IMR-90 (cell line): Measurements from ENCODE around the gene NAPEPLD. TPM values are rescaled to one million over a fixed set of nuclear protein-coding genes. Genes with fewer than 3 reads are reported as not detected.
"Not testable (repeated sequence)": the region's sequence is repeated elsewhere in the genome, so short reads cannot be mapped to it uniquely, and the experiment has no call there.

Experiments
- ATAC-seq: fragments of 200-7000 bp; cut with Tn5 transposase; 2 replicates; pipeline ENCODE4 v1.9.1; 2020; ENCODE audit warnings: low read depth, mild to moderate bottlenecking, moderate library complexity
- BruUV-seq: library from RNA; stranded (reverse); fragments of 400-500 nt; replicated peaks from 2 replicates; lab custom pipeline; 2021; lab: Mats Ljungman, UMichigan
- CTCF ChIA-PET: fragments of 300-600 bp; formaldehyde crosslinking; extraction: SDS; loops from one replicate; lab custom pipeline; 2021; ENCODE audit warnings: antibody characterized with exemption; lab: Yijun Ruan, JAX
- POLR2A ChIA-PET: fragments of 300-600 bp; sonication (Branson Sonifier 250); formaldehyde crosslinking; loops from one replicate; lab custom pipeline; 2022; ENCODE audit warnings: antibody characterized with exemption; ENCODE audit not compliant: unreplicated experiment; lab: Charles Lee
- DNase-seq: peaks from one replicate; pipeline ENCODE4 v3.0.0; 2013
- H2AFZ ChIP-seq: replicated peaks from 2 replicates; pipeline ENCODE3; 2013; ENCODE audit warnings: low read length, mild to moderate bottlenecking; ENCODE audit not compliant: poor library complexity
- H2AK5ac ChIP-seq: 2 replicates; pipeline ENCODE4 v1.6.1; 2013; ENCODE audit warnings: low read depth, low read length, inconsistent platforms
- H2AK9ac ChIP-seq: replicated peaks from 2 replicates; pipeline ENCODE3; 2013; ENCODE audit warnings: mild to moderate bottlenecking, low read depth, low read length, moderate library complexity; ENCODE audit not compliant: poor library complexity
- H2BK120ac ChIP-seq: 2 replicates; pipeline ENCODE4 v1.6.1; 2013; ENCODE audit warnings: low read depth, low read length, inconsistent platforms
- H2BK15ac ChIP-seq: 3 replicates; pipeline ENCODE4 v1.6.1; 2013; ENCODE audit warnings: low read depth, low read length, inconsistent platforms
- H2BK20ac ChIP-seq: 2 replicates; pipeline ENCODE4 v1.6.1; 2013; ENCODE audit warnings: low read depth, mild to moderate bottlenecking, inconsistent platforms, low read length, moderate library complexity
- H2BK5ac ChIP-seq: 2 replicates; pipeline ENCODE4 v1.6.1; 2013; ENCODE audit warnings: mild to moderate bottlenecking, low read depth, low read length, inconsistent platforms; ENCODE audit not compliant: poor library complexity, severe bottlenecking
- H3K14ac ChIP-seq: replicated peaks from 2 replicates; pipeline ENCODE4 v1.6.1; 2013; ENCODE audit warnings: low read depth, low read length, inconsistent platforms
- H3K18ac ChIP-seq: 2 replicates; pipeline ENCODE4 v1.6.1; 2013; ENCODE audit warnings: low read depth, low read length, control low read depth
- H3K23ac ChIP-seq: 2 replicates; pipeline ENCODE4 v1.6.1; 2013; ENCODE audit warnings: low read depth, low read length, inconsistent platforms
- H3K27ac ChIP-seq: 2 replicates; pipeline ENCODE4 v1.5.1; 2013; ENCODE audit warnings: mild to moderate bottlenecking, control low read depth, low read length; ENCODE audit not compliant: insufficient read depth
- H3K27me3 ChIP-seq: 2 replicates; pipeline ENCODE4 v1.6.1; 2013; ENCODE audit warnings: low read length; ENCODE audit not compliant: control insufficient read depth, insufficient read depth
- H3K36me3 ChIP-seq: 2 replicates; pipeline ENCODE4 v1.6.1; 2013; ENCODE audit warnings: low read length, mixed read lengths; ENCODE audit not compliant: control insufficient read depth, insufficient read depth
- H3K4ac ChIP-seq: 2 replicates; pipeline ENCODE4 v1.6.1; 2013; ENCODE audit warnings: low read depth, low read length, inconsistent platforms
- H3K4me1 ChIP-seq: 2 replicates; pipeline ENCODE4 v1.6.1; 2013; ENCODE audit warnings: low read length, mixed read lengths; ENCODE audit not compliant: control insufficient read depth, insufficient read depth
- H3K4me2 ChIP-seq: 2 replicates; pipeline ENCODE4 v1.6.1; 2013; ENCODE audit warnings: low read depth, mild to moderate bottlenecking, control low read depth, low read length, moderate library complexity
- H3K4me3 ChIP-seq: 2 replicates; pipeline ENCODE4 v1.5.1; 2013; ENCODE audit warnings: low read depth, mild to moderate bottlenecking, control low read depth, low read length, moderate library complexity; ENCODE audit not compliant: insufficient read depth
- H3K56ac ChIP-seq: 2 replicates; pipeline ENCODE4 v1.6.1; 2013; ENCODE audit warnings: low read length, inconsistent platforms; ENCODE audit not compliant: insufficient read depth; ENCODE audit errors: extremely low read depth
- H3K79me1 ChIP-seq, 2 experiments: 2 replicates each; pipeline ENCODE4 v1.6.1; 2013; ENCODE audit warnings: low read length in 2 of 2, inconsistent platforms in 1 of 2, low read depth in 1 of 2
- H3K9ac ChIP-seq: 2 replicates; pipeline ENCODE4 v1.6.1; 2013; ENCODE audit warnings: low read depth, low read length, control low read depth
- H3K9me1 ChIP-seq: 2 replicates; pipeline ENCODE4 v1.6.1; 2013; ENCODE audit warnings: low read length, inconsistent platforms; ENCODE audit not compliant: insufficient read depth
- H3K9me3 ChIP-seq: 2 replicates; pipeline ENCODE4 v1.6.1; 2013; ENCODE audit warnings: low read length; ENCODE audit not compliant: control insufficient read depth, insufficient read depth
- H4K20me1 ChIP-seq: 2 replicates; pipeline ENCODE4 v1.6.1; 2013; ENCODE audit warnings: low read length, inconsistent platforms; ENCODE audit not compliant: insufficient read depth
- H4K5ac ChIP-seq: 2 replicates; pipeline ENCODE4 v1.6.1; 2013; ENCODE audit warnings: mild to moderate bottlenecking, low read depth, low read length, control low read depth
- H4K8ac ChIP-seq, 2 experiments: 2 replicates each; pipeline ENCODE4 v1.6.1; 2013; ENCODE audit warnings: low read depth in 2 of 2, low read length in 2 of 2, control low read depth in 1 of 2, inconsistent platforms in 1 of 2
- H4K91ac ChIP-seq: 2 replicates; pipeline ENCODE4 v1.6.1; 2013; ENCODE audit warnings: low read depth, low read length, inconsistent platforms; ENCODE audit not compliant: insufficient read depth
- WGBS, 2 experiments: methylation state at CpG; one replicate each; pipeline versions ENCODE4 v1.1.5 to v1.1.7; 2013; ENCODE audit warnings: missing lambda C conversion rate in 2 of 2; ENCODE audit not compliant: insufficient read length in 1 of 2; ENCODE audit errors: extremely low coverage in 2 of 2; 5-methylcytosine and 5-hydroxymethylcytosine counted together
- dilution Hi-C: fragments of 300-500 bp; cut with HindIII; formaldehyde crosslinking; loops from one replicate; pipeline ENCODE4 v1.14.3; 2018; ENCODE audit warnings: low sequenced_read_pairs; ENCODE audit not compliant: unreplicated experiment
- in situ Hi-C: fragments of 300-500 bp; cut with MboI; formaldehyde crosslinking; loops from 3 replicates; pipeline ENCODE4 v1.14.3; 2019; ENCODE audit warnings: low sequenced_read_pairs, inconsistent platforms, mixed read lengths
- intact Hi-C: fragments of 100-400 bp; cut with micrococcal nuclease; formaldehyde crosslinking; loops from 2 replicates; pipeline ENCODE4 v1.10.0; 2022
- polyA plus RNA-seq, 3 experiments: library from polyadenylated mRNA; depleted of rRNA; stranded (reverse); fragments of >200 nt; gene quantifications; 2 replicates each; pipeline ENCODE4 v1.2.3, GENCODE V29; 2012; ENCODE audit warnings: low replicate concordance in 1 of 3
- total RNA-seq: library from RNA; depleted of rRNA; stranded (reverse); fragments of >200 nt; gene quantifications from 2 replicates; pipeline ENCODE4 v1.2.3, GENCODE V29; 2012

Gene NAPEPLD
- total and polyA plus RNA-seq, 2 of the 4 experiments (the other 2 are of a cell fraction) = 2.2 to 3.4 TPM

- H3K4me2 ChIP-seq = not testable (repeated sequence)
Measured at GRCh38 chr7:103155331-103156024, 6.6 kb upstream of the NAPEPLD start.

More at GRCh38 chr7:103155331-103156024, 6.6 kb upstream of the NAPEPLD start:
- H2BK20ac ChIP-seq, H3K18ac ChIP-seq, H3K36me3 ChIP-seq, in situ Hi-C loops, H2BK5ac ChIP-seq, CTCF ChIA-PET, H3K27me3 ChIP-seq, H2BK120ac ChIP-seq, H3K9me1 ChIP-seq, H4K20me1 ChIP-seq, H3K23ac ChIP-seq, H4K8ac ChIP-seq, H3K27ac ChIP-seq, DNase-seq, H3K56ac ChIP-seq, H4K91ac ChIP-seq, dilution Hi-C loops, H3K79me1 ChIP-seq, H3K14ac ChIP-seq, intact Hi-C loops, H4K5ac ChIP-seq, H3K9me3 ChIP-seq, H3K4me1 ChIP-seq, H3K4me3 ChIP-seq, POLR2A ChIA-PET, BruUV-seq, H3K9ac ChIP-seq, H2AK5ac ChIP-seq, H2AK9ac ChIP-seq, H2BK15ac ChIP-seq, H2AFZ ChIP-seq, ATAC-seq, H3K4ac ChIP-seq: not testable (repeated sequence)
- WGBS, 2 experiments = 94% methylated on average over 2 of the region's 8 CpGs; no CpG with 5 or more reads in 1 of the 2 experiments
